HepG2 (cell line): Measurements from ENCODE around the gene DGUOK. TPM values are rescaled to one million over a fixed set of nuclear protein-coding genes. Genes with fewer than 3 reads are reported as not detected.
A peak's percentile ranks its signal among the peaks of the same experiment; 100 is the strongest.

Source experiments
- ATAC-seq: fragments of 200-7000 bp; cut with Tn5 transposase; 3 replicates; pipeline ENCODE4 v1.9.1; 2020; ENCODE audit warnings: mild to moderate bottlenecking, moderate library complexity
- BruUV-seq: library from RNA; stranded (reverse); fragments of 400-500 nt; replicated peaks from 2 replicates; lab custom pipeline; 2021; lab: Mats Ljungman, UMichigan
- CTCF ChIA-PET: fragments of 300-600 bp; formaldehyde crosslinking; extraction: SDS; loops from one replicate; lab custom pipeline; 2021; ENCODE audit warnings: low total read pairs, inconsistent platforms, low intra/inter-chr PET ratio; lab: Yijun Ruan, JAX
- POLR2A ChIA-PET: fragments of 350-600 bp; sonication (Branson Sonifier 250); formaldehyde crosslinking; loops from one replicate; lab custom pipeline; 2020; ENCODE audit warnings: antibody characterized with exemption, inconsistent platforms; lab: Yijun Ruan, JAX
- DNase-seq: peaks from one replicate; pipeline ENCODE4 v3.0.0-alpha.2; 2015; ENCODE audit warnings: low spot score
- FAIRE-seq: peaks from 3 replicates; lab custom pipeline; 2011; peaks lifted over from hg19 to GRCh38; lab: Jason Lieb, UNC
- H2AFZ ChIP-seq: one replicate; pipeline ENCODE4 v1.6.1; 2011; ENCODE audit warnings: low read length, inconsistent platforms
- H3K27ac ChIP-seq: fragments of 300-600 bp; 3 replicates; pipeline ENCODE4 v1.8.0; 2011; ENCODE audit warnings: mixed run types, mild to moderate bottlenecking, mixed read lengths, low read length, inconsistent platforms; ENCODE audit not compliant: insufficient read depth; ENCODE audit errors: extremely low read length
- H3K27me3 ChIP-seq, 2 experiments: fragments of 200-600 bp in 1 of 2; 2 replicates in 1 of 2; 3 replicates in 1 of 2; pipeline versions ENCODE4 v1.6.0 to v1.8.0; 2011; ENCODE audit warnings: low read length in 2 of 2, mild to moderate bottlenecking in 2 of 2, moderate library complexity in 2 of 2, inconsistent platforms in 1 of 2; ENCODE audit not compliant: insufficient read depth in 2 of 2, control insufficient read depth in 1 of 2
- H3K36me3 ChIP-seq, 2 experiments: fragments of 200-600 bp in 1 of 2; replicated peaks in 1 of 2; 2 replicates in 1 of 2; 3 replicates in 1 of 2; pipeline versions ENCODE4 v1.5.1 to v1.8.0; 2011; ENCODE audit warnings: low read length in 2 of 2, inconsistent platforms in 1 of 2; ENCODE audit not compliant: insufficient read depth in 2 of 2, control insufficient read depth in 1 of 2
- H3K4me1 ChIP-seq: 2 replicates; pipeline ENCODE4 v1.5.1; 2012; ENCODE audit warnings: low read length, inconsistent platforms; ENCODE audit not compliant: insufficient read depth
- H3K4me2 ChIP-seq: 2 replicates; pipeline ENCODE4 v1.6.0; 2011; ENCODE audit warnings: low read depth, low read length, inconsistent platforms
- H3K4me3 ChIP-seq, 3 experiments: fragments of 200-600 bp in 1 of 3; sonication (generic), shearing (Covaris generic) in 1 of 3; replicated peaks in 1 of 3; 2 replicates each; pipeline ENCODE4 v1.5.1; 2011 to 2016; ENCODE audit warnings: low read length in 3 of 3, inconsistent platforms in 2 of 3, low read depth in 2 of 3, mild to moderate bottlenecking in 2 of 3, control low read depth in 1 of 3, mixed read lengths in 1 of 3; ENCODE audit not compliant: insufficient read depth in 1 of 3
- H3K79me2 ChIP-seq: one replicate; pipeline ENCODE4 v1.6.1; 2011; ENCODE audit warnings: low read length, inconsistent platforms; ENCODE audit not compliant: insufficient read depth
- H3K9ac ChIP-seq: 2 replicates; pipeline ENCODE4 v1.6.0; 2011; ENCODE audit warnings: mild to moderate bottlenecking, low read depth, low read length, inconsistent platforms; ENCODE audit not compliant: insufficient read depth
- H3K9me3 ChIP-seq: 2 replicates; pipeline ENCODE4 v1.5.1; 2012; ENCODE audit warnings: mild to moderate bottlenecking, low read length
- H4K20me1 ChIP-seq: 2 replicates; pipeline ENCODE4 v1.6.0; 2011; ENCODE audit warnings: inconsistent platforms, mild to moderate bottlenecking, low read length, moderate library complexity; ENCODE audit not compliant: insufficient read depth
- AGO1 ChIP-seq: fragments of 200-400 bp; formaldehyde crosslinking; IDR thresholded peaks from 2 replicates; pipeline ENCODE4 v1.6.1; 2017; ENCODE audit warnings: mild to moderate bottlenecking, low read depth, low read length, moderate library complexity; ENCODE audit not compliant: poor library complexity, severe bottlenecking
- BHLHE40 ChIP-seq: IDR thresholded peaks from 2 replicates; pipeline ENCODE4 v1.6.1; 2011; ENCODE audit warnings: low read length, improper control_type of control experiment
- FOXK2 ChIP-seq: fragments of 450-650 bp; IDR thresholded peaks from 2 replicates; pipeline ENCODE4 v1.6.1; 2016
- FOXP1 ChIP-seq, 2 experiments: fragments of 450-650 bp in 1 of 2; IDR thresholded peaks; 2 replicates each; pipeline ENCODE4 v1.6.1; 2017 to 2018; ENCODE audit warnings: antibody characterized with exemption in 1 of 2
- GTF3A ChIP-seq: sonication (generic); formaldehyde crosslinking; conservative IDR thresholded peaks from 2 replicates; pipeline ENCODE4 v1.4.0; 2020; ENCODE audit warnings: mild to moderate bottlenecking, missing genetic modification reagents
- KAT2B ChIP-seq: fragments of 150-350 bp; IDR thresholded peaks from 2 replicates; pipeline ENCODE4 v1.6.1; 2014; ENCODE audit warnings: low read depth, low read length, borderline replicate concordance
- MAFK ChIP-seq, 2 experiments: IDR thresholded peaks in 1 of 2; conservative IDR thresholded peaks in 1 of 2; 2 replicates each; pipeline ENCODE4 v1.6.1; 2011; ENCODE audit warnings: improper control_type of control experiment in 2 of 2, low read length in 2 of 2
- PHF21A ChIP-seq: sonication (generic); formaldehyde crosslinking; IDR thresholded peaks from 2 replicates; pipeline ENCODE4 v1.5.0; 2020; ENCODE audit warnings: mild to moderate bottlenecking, missing genetic modification reagents
- SOX6 ChIP-seq, 2 experiments: fragments of 450-650 bp in 1 of 2; sonication (generic) in 1 of 2; formaldehyde crosslinking in 1 of 2; IDR thresholded peaks; 2 replicates each; pipeline versions ENCODE4 v1.4.0 to v1.6.1; 2017 to 2020; ENCODE audit warnings: antibody characterized with exemption in 1 of 2, mild to moderate bottlenecking in 1 of 2, missing genetic modification reagents in 1 of 2
- SP5 ChIP-seq: IDR thresholded peaks from 2 replicates; pipeline ENCODE4 v1.6.1; 2016; ENCODE audit warnings: low read depth, borderline replicate concordance
- ZBTB38 ChIP-seq: sonication (generic); formaldehyde crosslinking; IDR thresholded peaks from 2 replicates; pipeline ENCODE4 v1.5.1; 2020; ENCODE audit warnings: mild to moderate bottlenecking, missing genetic modification reagents
- ZKSCAN1 ChIP-seq: fragments of 150-350 bp; IDR thresholded peaks from 2 replicates; pipeline ENCODE4 v1.6.1; 2014; ENCODE audit warnings: low read length
- ZNF12 ChIP-seq: sonication (generic); formaldehyde crosslinking; IDR thresholded peaks from 2 replicates; pipeline ENCODE4 v1.5.0; 2020; ENCODE audit warnings: missing genetic modification reagents
- ZNF577 ChIP-seq: sonication (generic); formaldehyde crosslinking; IDR thresholded peaks from 2 replicates; pipeline ENCODE4 v1.4.0; 2020; ENCODE audit warnings: mild to moderate bottlenecking, low read depth, missing genetic modification reagents, borderline replicate concordance
- WGBS: methylation state at CpG from one replicate; pipeline ENCODE4 v1.1.6; 2017; ENCODE audit warnings: low lambda C conversion rate; 5-methylcytosine and 5-hydroxymethylcytosine counted together
- in situ Hi-C: cut with HindIII; loops from 2 replicates; pipeline ENCODE4 v1.10.0; 2017; ENCODE audit warnings: low pct_unique_long_range_greater_than_20kb; ENCODE audit not compliant: extremely low pct_ligation_motif_present
- intact Hi-C: fragments of 100-400 bp; cut with micrococcal nuclease; formaldehyde crosslinking; loops from one replicate; pipeline ENCODE4 v1.10.0; 2022; ENCODE audit not compliant: unreplicated experiment
- polyA plus RNA-seq, 8 experiments: library from polyadenylated mRNA; depleted of rRNA in 3 of 8; stranded (reverse) in 7 of 8; unstranded in 1 of 8; fragments of >200 nt; fragmentation: Illumina TruSeq in 4 of 8; extraction: Trizol in 4 of 8; gene quantifications; 2 replicates each; pipeline versions ENCODE4 v1.2.1 to v1.2.3, GENCODE V29; 2011 to 2016; ENCODE audit warnings: low read depth in 4 of 8, missing spikeins in 1 of 8, mixed read lengths in 1 of 8; ENCODE audit not compliant: insufficient read depth in 1 of 8
- total RNA-seq, 5 experiments: library from RNA; depleted of rRNA; stranded (reverse); fragments of >200 nt; fragmentation: Illumina TruSeq; extraction: Trizol; gene quantifications; 2 replicates each; pipeline ENCODE4 v1.2.3, GENCODE V29; 2016; ENCODE audit warnings: low read depth in 1 of 5
- TF ChIP-seq, protein P1 (sequence below): sonication (generic); formaldehyde crosslinking; IDR thresholded peaks from 2 replicates; pipeline ENCODE4 v1.4.0; 2020; ENCODE audit warnings: missing genetic modification reagents
- TF ChIP-seq, protein P2 (sequence below): sonication (generic); formaldehyde crosslinking; IDR thresholded peaks from 2 replicates; pipeline ENCODE4; 2020; ENCODE audit warnings: missing genetic modification reagents, mild to moderate bottlenecking, borderline replicate concordance

The DGUOK gene
- total and polyA plus RNA-seq, 2 of the 13 experiments (the other 11 are each of a cell fraction or from before 2014, with no cell fraction given), result 105 to 137 TPM

GRCh38 chr2:73979021-73979420 is 52.3 kb downstream of the DGUOK start (continued):
- TF ChIP-seq MAFK (conservative IDR thresholded peaks at IDR 0.05 in 1 of 2, IDR thresholded peaks at IDR 0.05 in 1 of 2; ENCODE audit: low read length in 2 of 2) (no peak), FOXP1 (IDR thresholded peaks at IDR 0.05) (no peak), FOXP1 (CRISPR knock-in tag; IDR thresholded peaks at IDR 0.05) (no peak)

- Histone ChIP-seq H3K36me3 (no peaks in the 10 kb centered on the region), H4K20me1 (no peaks in the 10 kb centered on the region), H3K27me3 (peaks cover 0 to 60% of the 10 kb centered on the region in 2 experiments; a peak in 2 of 5 replicates), H3K4me1 (peaks cover 47% of the 10 kb centered on the region), H3K4me3 (no peak overlapping the region), H3K4me2 (no peak overlapping the region), H3K9ac (no peak overlapping the region), H3K27ac (no peak overlapping the region), H2AFZ (no peak overlapping the region), H3K79me2 (no peaks in the 10 kb centered on the region), H3K9me3 (no peaks in the 10 kb centered on the region)
- 7% methylated on average over 3 of the region's 3 CpGs for WGBS
- in situ Hi-C loops, result no loop called here
- FAIRE-seq, result no peak
- POLR2A ChIA-PET, result interaction anchor here (0.9 to 1.7 kb wide), 4 partner anchors 8 to 151 kb away, joined by 3 to 8 read pairs (median 4); partner anchors contain the start of gene STAMBP
- no peak for ATAC-seq
- CTCF ChIA-PET, result no interaction called here
- BruUV-seq, result no TSS peak
- intact Hi-C loops, result loop anchor here (5.0 kb wide), 2 partner anchors 52 to 97 kb away; partner anchors contain the start of gene DGUOK
- peak; percentile 35 for DNase-seq
- TF ChIP-seq AGO1 (no peak), KAT2B (no peak), BHLHE40 (peak; percentile 77), SOX6 (IDR thresholded peaks at IDR 0.05) (no peak), SOX6 (CRISPR knock-in tag; IDR thresholded peaks at IDR 0.05) (0 out of 2 replicates have a peak, but pooled peaks have one; percentile 13), ZBTB38 (CRISPR knock-in tag) (no peak), ZNF577 (no peak), GTF3A (no peak), PHF21A (CRISPR knock-in tag) (no peak), SP5 (CRISPR knock-in tag) (no peak), FOXK2 (no peak), ZNF12 (CRISPR knock-in tag) (peak; percentile 98), ZKSCAN1 (no peak)
- TF ChIP-seq, protein P1, sequence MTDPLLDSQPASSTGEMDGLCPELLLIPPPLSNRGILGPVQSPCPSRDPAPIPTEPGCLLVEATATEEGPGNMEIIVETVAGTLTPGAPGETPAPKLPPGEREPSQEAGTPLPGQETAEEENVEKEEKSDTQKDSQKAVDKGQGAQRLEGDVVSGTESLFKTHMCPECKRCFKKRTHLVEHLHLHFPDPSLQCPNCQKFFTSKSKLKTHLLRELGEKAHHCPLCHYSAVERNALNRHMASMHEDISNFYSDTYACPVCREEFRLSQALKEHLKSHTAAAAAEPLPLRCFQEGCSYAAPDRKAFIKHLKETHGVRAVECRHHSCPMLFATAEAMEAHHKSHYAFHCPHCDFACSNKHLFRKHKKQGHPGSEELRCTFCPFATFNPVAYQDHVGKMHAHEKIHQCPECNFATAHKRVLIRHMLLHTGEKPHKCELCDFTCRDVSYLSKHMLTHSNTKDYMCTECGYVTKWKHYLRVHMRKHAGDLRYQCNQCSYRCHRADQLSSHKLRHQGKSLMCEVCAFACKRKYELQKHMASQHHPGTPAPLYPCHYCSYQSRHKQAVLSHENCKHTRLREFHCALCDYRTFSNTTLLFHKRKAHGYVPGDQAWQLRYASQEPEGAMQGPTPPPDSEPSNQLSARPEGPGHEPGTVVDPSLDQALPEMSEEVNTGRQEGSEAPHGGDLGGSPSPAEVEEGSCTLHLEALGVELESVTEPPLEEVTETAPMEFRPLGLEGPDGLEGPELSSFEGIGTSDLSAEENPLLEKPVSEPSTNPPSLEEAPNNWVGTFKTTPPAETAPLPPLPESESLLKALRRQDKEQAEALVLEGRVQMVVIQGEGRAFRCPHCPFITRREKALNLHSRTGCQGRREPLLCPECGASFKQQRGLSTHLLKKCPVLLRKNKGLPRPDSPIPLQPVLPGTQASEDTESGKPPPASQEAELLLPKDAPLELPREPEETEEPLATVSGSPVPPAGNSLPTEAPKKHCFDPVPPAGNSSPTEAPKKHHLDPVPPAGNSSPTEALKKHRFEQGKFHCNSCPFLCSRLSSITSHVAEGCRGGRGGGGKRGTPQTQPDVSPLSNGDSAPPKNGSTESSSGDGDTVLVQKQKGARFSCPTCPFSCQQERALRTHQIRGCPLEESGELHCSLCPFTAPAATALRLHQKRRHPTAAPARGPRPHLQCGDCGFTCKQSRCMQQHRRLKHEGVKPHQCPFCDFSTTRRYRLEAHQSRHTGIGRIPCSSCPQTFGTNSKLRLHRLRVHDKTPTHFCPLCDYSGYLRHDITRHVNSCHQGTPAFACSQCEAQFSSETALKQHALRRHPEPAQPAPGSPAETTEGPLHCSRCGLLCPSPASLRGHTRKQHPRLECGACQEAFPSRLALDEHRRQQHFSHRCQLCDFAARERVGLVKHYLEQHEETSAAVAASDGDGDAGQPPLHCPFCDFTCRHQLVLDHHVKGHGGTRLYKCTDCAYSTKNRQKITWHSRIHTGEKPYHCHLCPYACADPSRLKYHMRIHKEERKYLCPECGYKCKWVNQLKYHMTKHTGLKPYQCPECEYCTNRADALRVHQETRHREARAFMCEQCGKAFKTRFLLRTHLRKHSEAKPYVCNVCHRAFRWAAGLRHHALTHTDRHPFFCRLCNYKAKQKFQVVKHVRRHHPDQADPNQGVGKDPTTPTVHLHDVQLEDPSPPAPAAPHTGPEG, result no peak
- TF ChIP-seq, protein P2, sequence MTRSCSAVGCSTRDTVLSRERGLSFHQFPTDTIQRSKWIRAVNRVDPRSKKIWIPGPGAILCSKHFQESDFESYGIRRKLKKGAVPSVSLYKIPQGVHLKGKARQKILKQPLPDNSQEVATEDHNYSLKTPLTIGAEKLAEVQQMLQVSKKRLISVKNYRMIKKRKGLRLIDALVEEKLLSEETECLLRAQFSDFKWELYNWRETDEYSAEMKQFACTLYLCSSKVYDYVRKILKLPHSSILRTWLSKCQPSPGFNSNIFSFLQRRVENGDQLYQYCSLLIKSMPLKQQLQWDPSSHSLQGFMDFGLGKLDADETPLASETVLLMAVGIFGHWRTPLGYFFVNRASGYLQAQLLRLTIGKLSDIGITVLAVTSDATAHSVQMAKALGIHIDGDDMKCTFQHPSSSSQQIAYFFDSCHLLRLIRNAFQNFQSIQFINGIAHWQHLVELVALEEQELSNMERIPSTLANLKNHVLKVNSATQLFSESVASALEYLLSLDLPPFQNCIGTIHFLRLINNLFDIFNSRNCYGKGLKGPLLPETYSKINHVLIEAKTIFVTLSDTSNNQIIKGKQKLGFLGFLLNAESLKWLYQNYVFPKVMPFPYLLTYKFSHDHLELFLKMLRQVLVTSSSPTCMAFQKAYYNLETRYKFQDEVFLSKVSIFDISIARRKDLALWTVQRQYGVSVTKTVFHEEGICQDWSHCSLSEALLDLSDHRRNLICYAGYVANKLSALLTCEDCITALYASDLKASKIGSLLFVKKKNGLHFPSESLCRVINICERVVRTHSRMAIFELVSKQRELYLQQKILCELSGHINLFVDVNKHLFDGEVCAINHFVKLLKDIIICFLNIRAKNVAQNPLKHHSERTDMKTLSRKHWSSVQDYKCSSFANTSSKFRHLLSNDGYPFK (CRISPR knock-in tag), result no peak
These were observed 53.0 kb downstream of the DGUOK start for GRCh38 chr2:73979686-73980085.
